ENCODE measurements around the gene ARHGAP6.

- no peak for TF ChIP-seq CTCF (IDR thresholded peaks at IDR 0.05; ENCODE audit: extremely low read depth in 1 of 2, insufficient read depth in 1 of 2, low read depth in 1 of 2, low read length in 2 of 2)
- TF ChIP-seq EZH2 (IDR thresholded peaks at IDR 0.05; ENCODE audit: borderline replicate concordance, low read depth, low read length, severe bottlenecking), result no peak
- no peak for TF ChIP-seq POLR2A (IDR thresholded peaks at IDR 0.05; ENCODE audit: low read depth, low read length)
- no peak for TF ChIP-seq POLR2AphosphoS5 (IDR thresholded peaks at IDR 0.05; ENCODE audit: insufficient read depth, low read depth, low read length)
- no peak for TF ChIP-seq MYC (IDR thresholded peaks at IDR 0.05; ENCODE audit: low read depth, low read length)
- TF ChIP-seq FOS (IDR thresholded peaks at IDR 0.05; ENCODE audit: borderline replicate concordance, insufficient read depth, low read length), result no peak
- no peak for TF ChIP-seq MAX (IDR thresholded peaks at IDR 0.05; ENCODE audit: insufficient read depth, insufficient read length)
Measured at GRCh38 chrX:11349661-11350337, 315.9 kb downstream of the ARHGAP6 start.
